ENCODE measurements around the gene PLEKHA7.
"Not testable (repeated sequence)": the region's sequence is repeated elsewhere in the genome, so short reads cannot be mapped to it uniquely, and the experiment has no call there.

PLEKHA7 gene

GRCh38 chr11:16889905-16890304, 124.3 kb downstream of the PLEKHA7 start:
- no peak for DNase-seq (ENCODE audit: low read depth in 2 of 3, low spot score in 1 of 3)

GRCh38 chr11:16889010-16889409, 125.2 kb downstream of the PLEKHA7 start:
- not testable (repeated sequence) for DNase-seq (ENCODE audit: low read depth in 2 of 3, low spot score in 1 of 3)

- not testable (repeated sequence) for DNase-seq (ENCODE audit: low read depth in 2 of 3, low spot score in 1 of 3)
These were observed 126.3 kb downstream of the PLEKHA7 start for GRCh38 chr11:16887887-16888286.

- DNase-seq (ENCODE audit: low read depth in 2 of 3, low spot score in 1 of 3), result no peak
These were observed 131.0 kb downstream of the PLEKHA7 start for GRCh38 chr11:16883174-16883573.

GRCh38 chr11:16881766-16882165, 132.4 kb downstream of the PLEKHA7 start:
- DNase-seq (ENCODE audit: low read depth in 2 of 3, low spot score in 1 of 3), result no peak

GRCh38 chr11:16881074-16881709, 133.0 kb downstream of the PLEKHA7 start:
- no peak for DNase-seq (ENCODE audit: low read depth in 2 of 3, low spot score in 1 of 3)

GRCh38 chr11:16880184-16880801, 133.9 kb downstream of the PLEKHA7 start:
- DNase-seq (ENCODE audit: low read depth in 2 of 3, low spot score in 1 of 3), result no peak

GRCh38 chr11:16879690-16880089, 134.5 kb downstream of the PLEKHA7 start:
- no peak for DNase-seq (ENCODE audit: low read depth in 2 of 3, low spot score in 1 of 3)

- DNase-seq (ENCODE audit: low read depth in 2 of 3, low spot score in 1 of 3), result no peak
These were observed 137.4 kb downstream of the PLEKHA7 start for GRCh38 chr11:16876837-16877236.

GRCh38 chr11:16876053-16876752, 138.0 kb downstream of the PLEKHA7 start:
- no peak for DNase-seq (ENCODE audit: low read depth in 2 of 3, low spot score in 1 of 3)

- no peak for DNase-seq (ENCODE audit: low read depth in 2 of 3, low spot score in 1 of 3)
These were observed 139.8 kb downstream of the PLEKHA7 start for GRCh38 chr11:16874275-16874975.

GRCh38 chr11:16873289-16873688, 140.9 kb downstream of the PLEKHA7 start:
- no peak for DNase-seq (ENCODE audit: low read depth in 2 of 3, low spot score in 1 of 3)

GRCh38 chr11:16871368-16871767, 142.8 kb downstream of the PLEKHA7 start:
- no peak for DNase-seq (ENCODE audit: low read depth in 2 of 3, low spot score in 1 of 3)

GRCh38 chr11:16867097-16867496, 147.1 kb downstream of the PLEKHA7 start:
- no peak for DNase-seq (ENCODE audit: low read depth in 2 of 3, low spot score in 1 of 3)

- DNase-seq (ENCODE audit: low read depth in 2 of 3, low spot score in 1 of 3), result peak in 1 of 3 donors; percentile 35
These were observed 149.8 kb downstream of the PLEKHA7 start for GRCh38 chr11:16864428-16864827.

GRCh38 chr11:16863389-16863788, 150.8 kb downstream of the PLEKHA7 start:
- DNase-seq (ENCODE audit: low read depth in 2 of 3, low spot score in 1 of 3), result no peak

GRCh38 chr11:16862726-16863125, 151.5 kb downstream of the PLEKHA7 start:
- DNase-seq (ENCODE audit: low read depth in 2 of 3, low spot score in 1 of 3), result no peak

GRCh38 chr11:16861862-16862261, 152.4 kb downstream of the PLEKHA7 start:
- no peak for DNase-seq (ENCODE audit: low read depth in 2 of 3, low spot score in 1 of 3)

- DNase-seq (ENCODE audit: low read depth in 2 of 3, low spot score in 1 of 3), result no peak
These were observed 153.6 kb downstream of the PLEKHA7 start for GRCh38 chr11:16860617-16861016.

GRCh38 chr11:16859651-16860050, 154.6 kb downstream of the PLEKHA7 start:
- no peak for DNase-seq (ENCODE audit: low read depth in 2 of 3, low spot score in 1 of 3)

- DNase-seq (ENCODE audit: low read depth in 2 of 3, low spot score in 1 of 3), result no peak
These were observed 157.0 kb downstream of the PLEKHA7 start for GRCh38 chr11:16857186-16857585.

- no peak for DNase-seq (ENCODE audit: low read depth in 2 of 3, low spot score in 1 of 3)
These were observed 158.2 kb downstream of the PLEKHA7 start for GRCh38 chr11:16856022-16856471.

All from stimulated activated CD4-positive, alpha-beta T cell treated with anti-CD3 and anti-CD28 coated beads, Interleukin-12 subunit alpha, Interleukin-12 subunit beta, amount 100 ng/mL, for 48 hours (primary cell).